Right lobe of liver (tissue), 6 donors: ENCODE measurements around the gene HMGCS1. TPM values are rescaled to one million over a fixed set of nuclear protein-coding genes. Genes with fewer than 3 reads are reported as not detected.

Experiments
- ATAC-seq, 4 donors: fragments of 200-7000 bp; cut with Tn5 transposase; one replicate each; pipeline ENCODE4 v1.9.1; 2020; ENCODE audit warnings: mild to moderate bottlenecking in 4 of 4, moderate library complexity in 4 of 4
- DNase-seq, 3 donors: peaks; one replicate each; pipeline ENCODE4 v3.0.0-alpha.2; 2020
- H3K27ac ChIP-seq, 3 donors: fragments of 200-600 bp; one replicate each; pipeline ENCODE4 v1.8.0; 2022
- H3K27me3 ChIP-seq, 2 donors: fragments of 200-600 bp; one replicate each; pipeline ENCODE4 v1.8.0; 2022
- H3K36me3 ChIP-seq, 4 donors: fragments of 200-600 bp; sonication (generic) in 1 of 4; one replicate each; pipeline versions ENCODE4 v1.5.1 to v1.8.0; 2017 to 2022; ENCODE audit warnings: control low read depth in 1 of 4
- H3K4me1 ChIP-seq, 4 donors: fragments of 200-600 bp; sonication (generic) in 1 of 4; one replicate each; pipeline versions ENCODE4 v1.5.1 to v1.8.0; 2017 to 2022; ENCODE audit warnings: control low read depth in 1 of 4
- H3K4me3 ChIP-seq, 3 donors: fragments of 200-600 bp; one replicate each; pipeline ENCODE4 v1.8.0; 2022
- H3K9me3 ChIP-seq, 4 donors: fragments of 200-600 bp; sonication (generic) in 1 of 4; one replicate each; pipeline versions ENCODE4 v1.5.1 to v1.8.0; 2017 to 2022; ENCODE audit warnings: control low read depth in 1 of 4
- CTCF ChIP-seq, 4 donors: fragments of 200-600 bp in 3 of 4; fragments of 450-650 bp in 1 of 4; IDR thresholded peaks; one replicate each; pipeline versions ENCODE4 v1.5.1 to v1.8.0; 2016 to 2022; ENCODE audit warnings: antibody characterized with exemption in 4 of 4, mild to moderate bottlenecking in 2 of 4
- POLR2A ChIP-seq: fragments of 450-650 bp; IDR thresholded peaks from one replicate; pipeline ENCODE4 v1.6.1; 2017; ENCODE audit warnings: antibody characterized with exemption, mild to moderate bottlenecking
- WGBS: methylation state at CpG from one replicate; pipeline ENCODE4 v1.1.6; 2018; ENCODE audit warnings: low coverage, low lambda C conversion rate; ENCODE audit not compliant: insufficient coverage; ENCODE audit errors: missing lambda C conversion rate; 5-methylcytosine and 5-hydroxymethylcytosine counted together
- intact Hi-C, 2 donors: fragments of 100-400 bp; cut with DNase I; formaldehyde crosslinking; loops; one replicate each; pipeline versions ENCODE4 v1.11.2 to v1.14.1; 2022
- total RNA-seq, 6 experiments: library from RNA; depleted of rRNA in 2 of 6; stranded (reverse); fragments of >200 nt in 2 of 6; fragmentation: NEBNext Ultra II Directional in 3 of 6; extraction: Animal tissue kit (Norgen Biotek cat#: 25700) in 3 of 6; gene quantifications; one replicate each; pipeline versions ENCODE4 v1.1.0 to v1.2.4, GENCODE V29; 2016 to 2023
- donor health status: DM: no; HTN: yes; CAD: no.
- donor health status: DM: no; HTN: no; CAD: no.
- donor health status: DM: no; HTN: no; CAD: no.
- donor health status: DM: no; HTN: yes; CAD: no.
- donor health status: DM: no; HTN: yes; CAD: no.

Gene HMGCS1
- total RNA-seq, 6 experiments from 2014 or later, result 27.9 to 341 (median 62.0) TPM

- ATAC-seq (peak; percentile 61 to 82 (median 78)), DNase-seq (no peak)
- intact Hi-C loops, result no loop called here
- H3K27ac ChIP-seq, result peak overlapping the region in 1 of 3 donors; percentile 43
- no peaks in the 10 kb centered on the region for H3K9me3 ChIP-seq
- H3K27me3 ChIP-seq, result no peaks in the 10 kb centered on the region
- peaks cover 0 to 14% (median 0%) of the 10 kb centered on the region in 4 donors for H3K4me1 ChIP-seq
- no peaks in the 10 kb centered on the region for H3K36me3 ChIP-seq
- no peak overlapping the region for H3K4me3 ChIP-seq
- 33% methylated on average over 1 of the region's 2 CpGs for WGBS
- TF ChIP-seq CTCF (IDR thresholded peaks at IDR 0.05), result no peak
- TF ChIP-seq POLR2A, result no peak
These were observed 56.8 kb downstream of the HMGCS1 start for GRCh38 chr5:43256261-43256966.

- no peaks in the 10 kb centered on the region for H3K27me3 ChIP-seq
- H3K36me3 ChIP-seq, result no peaks in the 10 kb centered on the region
- peaks cover 0 to 14% (median 0%) of the 10 kb centered on the region in 4 donors for H3K4me1 ChIP-seq
- intact Hi-C loops, result no loop called here
- H3K4me3 ChIP-seq, result no peak overlapping the region
- H3K9me3 ChIP-seq, result no peaks in the 10 kb centered on the region
- WGBS, result 90% methylated on average over 2 of the region's 2 CpGs
- no peak overlapping the region for H3K27ac ChIP-seq
- no peak for TF ChIP-seq CTCF (IDR thresholded peaks at IDR 0.05)
- TF ChIP-seq POLR2A, result no peak
- DNase-seq (no peak), ATAC-seq (peak in 2 of 4 donors; percentile 17 to 34)
These were observed 57.5 kb downstream of the HMGCS1 start for GRCh38 chr5:43255704-43256103.

- WGBS, result 68% methylated on average over 5 of the region's 5 CpGs
- DNase-seq (no peak), ATAC-seq (peak in 2 of 4 donors; percentile 23 to 59)
- Histone ChIP-seq H3K4me3 (no peak overlapping the region), H3K27ac (no peak overlapping the region), H3K9me3 (no peaks in the 10 kb centered on the region), H3K36me3 (no peaks in the 10 kb centered on the region), H3K27me3 (no peaks in the 10 kb centered on the region), H3K4me1 (peaks cover 0 to 12% (median 0%) of the 10 kb centered on the region in 4 donors)
- intact Hi-C loops, result no loop called here
- TF ChIP-seq CTCF (IDR thresholded peaks at IDR 0.05) (no peak), POLR2A (no peak)
These were observed 61.5 kb downstream of the HMGCS1 start for GRCh38 chr5:43251754-43252153.

- no peak for ATAC-seq
- no peak for TF ChIP-seq CTCF (IDR thresholded peaks at IDR 0.05)
- Histone ChIP-seq H3K36me3 (no peaks in the 10 kb centered on the region), H3K4me1 (no peaks in the 10 kb centered on the region), H3K9me3 (no peaks in the 10 kb centered on the region), H3K27me3 (no peaks in the 10 kb centered on the region), H3K4me3 (no peak overlapping the region), H3K27ac (no peak overlapping the region)
- no peak for DNase-seq
- intact Hi-C loops, result no loop called here
- 88% methylated on average over 10 of the region's 19 CpGs for WGBS
These were observed 67.4 kb downstream of the HMGCS1 start for GRCh38 chr5:43245724-43246385.
